KG1 (cell line): ENCODE results near the gene PTGDR2.

Experiments used
- DNase-seq: peaks from one replicate; lab custom pipeline; 2025; lab: John Stamatoyannopoulos, UW

PTGDR2 gene

DNA sequence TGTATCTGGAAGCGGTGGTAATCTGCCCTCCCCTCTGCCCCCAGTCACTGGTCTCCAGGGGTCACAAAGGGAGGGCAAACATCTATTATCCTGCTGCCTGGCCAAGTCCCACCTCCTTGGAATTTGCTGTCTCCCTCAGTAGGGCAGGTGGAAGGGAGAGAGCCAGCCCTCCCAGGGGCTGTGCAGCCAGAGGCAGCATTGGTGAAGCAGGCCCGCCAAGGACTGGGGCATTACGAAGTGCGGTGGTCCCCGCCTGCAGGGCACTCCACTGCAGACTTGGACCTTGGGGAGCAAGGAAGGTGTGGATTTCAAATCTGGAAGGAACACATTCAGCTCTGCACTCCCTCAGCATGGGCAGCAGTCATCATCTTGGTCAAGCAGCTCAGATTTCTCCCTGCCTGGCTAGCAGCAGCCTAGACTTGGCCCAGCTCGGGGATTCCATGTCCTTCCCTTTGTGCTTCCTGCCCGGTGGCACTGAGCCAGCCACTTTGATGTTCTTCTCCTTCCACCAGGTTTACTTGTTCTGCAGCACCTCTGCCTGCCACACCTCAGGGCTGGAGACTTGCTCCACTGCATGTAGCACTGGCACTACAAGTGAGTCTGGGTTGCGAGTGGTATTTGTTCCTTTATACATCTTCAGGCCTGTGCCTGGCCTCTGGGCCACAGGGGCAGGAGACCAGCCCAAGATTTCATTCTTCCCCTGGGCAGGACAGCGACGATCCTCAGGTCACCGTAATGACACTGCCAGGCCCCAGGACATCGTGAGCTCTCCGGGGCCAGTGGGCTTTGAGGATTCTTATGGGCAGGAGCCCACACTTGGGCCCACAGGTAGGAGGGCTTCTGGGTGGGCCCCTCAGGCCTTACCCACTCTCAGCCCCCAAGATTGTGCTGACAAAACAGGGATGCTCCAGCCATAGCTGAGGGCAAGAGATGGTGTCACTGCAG lies 18.9 kb upstream of the PTGDR2 start:
- no peak for DNase-seq

DNA sequence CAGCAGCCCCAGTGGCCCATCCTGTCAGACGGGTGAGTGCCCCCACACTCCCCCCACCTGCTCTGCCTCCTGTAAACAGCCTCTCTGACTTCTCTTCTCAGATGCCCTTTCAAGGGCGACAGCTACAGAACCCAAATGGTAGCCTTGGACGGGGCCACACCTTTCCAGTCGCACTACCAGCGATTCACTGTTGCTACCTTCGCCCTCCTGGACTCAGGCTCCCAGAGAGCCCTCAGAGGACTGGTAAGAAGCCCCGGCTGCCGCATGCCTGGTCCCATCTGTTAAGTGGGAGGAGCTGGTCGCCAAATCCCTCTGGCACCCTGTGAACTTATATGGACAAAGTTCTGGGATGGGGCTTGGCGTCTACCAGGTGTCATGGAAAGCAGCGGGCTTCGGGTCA lies 17.8 kb upstream of the PTGDR2 start:
- DNase-seq = no peak

DNA sequence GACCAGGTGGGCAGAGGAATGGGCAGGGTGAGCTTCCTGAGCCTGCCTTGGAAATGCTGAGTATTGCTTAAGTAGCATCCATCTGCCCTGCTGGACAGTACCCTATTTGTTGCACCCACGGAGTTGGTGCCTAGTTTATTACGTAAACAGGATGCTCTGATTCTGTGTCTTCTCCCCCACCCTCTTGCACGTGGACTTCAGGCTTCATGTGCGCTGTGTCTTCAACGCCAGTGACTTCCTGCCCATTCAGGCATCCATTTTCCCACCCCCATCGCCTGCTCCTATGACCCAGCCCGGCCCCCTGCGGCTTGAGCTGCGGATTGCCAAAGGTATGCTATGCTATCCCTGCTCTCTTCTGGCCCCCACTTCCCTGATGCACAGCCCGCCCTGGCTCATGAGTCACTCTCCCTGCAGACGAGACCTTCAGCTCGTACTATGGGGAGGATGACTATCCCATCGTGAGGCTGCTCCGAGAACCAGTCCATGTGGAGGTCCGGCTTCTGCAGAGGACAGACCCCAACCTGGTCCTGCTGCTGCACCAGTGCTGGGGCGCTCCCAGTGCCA lies 17.3 kb upstream of the PTGDR2 start:
- no peak for DNase-seq

DNA sequence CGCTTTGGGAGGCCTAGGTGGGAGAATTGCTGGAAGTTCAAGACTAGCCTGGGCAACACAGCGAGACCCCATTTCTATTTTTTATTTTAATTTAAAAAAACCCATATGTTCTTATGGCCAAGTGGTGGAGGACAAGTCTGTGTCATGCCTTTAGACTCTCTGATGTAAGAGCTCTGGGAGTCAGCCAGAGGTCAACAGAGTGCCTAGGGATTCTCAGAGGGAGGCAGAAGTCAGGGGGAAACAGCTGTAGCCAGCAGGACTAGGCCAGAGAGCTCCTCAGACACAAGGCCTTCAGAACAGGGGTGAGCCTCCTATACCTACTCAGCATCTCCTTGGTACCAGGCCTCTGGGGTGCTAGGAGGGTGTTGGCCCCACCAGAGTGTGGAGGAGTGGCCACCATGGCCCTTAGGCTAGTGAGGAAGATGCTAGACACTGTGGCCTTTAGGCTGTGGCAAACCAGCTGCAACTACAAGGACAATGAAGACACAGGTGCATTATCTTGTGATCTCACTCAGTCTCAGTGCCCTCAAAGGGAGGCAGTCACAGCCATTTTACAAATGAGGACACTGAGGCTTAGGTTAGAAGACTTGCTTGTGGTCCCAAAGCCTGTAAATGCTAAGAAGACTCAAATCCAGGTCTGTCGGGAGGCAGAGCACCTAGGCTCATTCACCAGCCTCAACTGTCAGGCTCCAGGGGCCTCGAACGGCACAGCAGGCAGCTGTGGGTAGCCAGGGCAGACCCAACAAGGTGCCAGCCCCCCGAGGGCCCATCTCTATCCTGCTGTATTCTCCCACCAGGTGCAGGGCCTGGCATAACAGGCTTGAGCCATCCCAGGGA lies 16.6 kb upstream of the PTGDR2 start:
- no peak for DNase-seq

DNA sequence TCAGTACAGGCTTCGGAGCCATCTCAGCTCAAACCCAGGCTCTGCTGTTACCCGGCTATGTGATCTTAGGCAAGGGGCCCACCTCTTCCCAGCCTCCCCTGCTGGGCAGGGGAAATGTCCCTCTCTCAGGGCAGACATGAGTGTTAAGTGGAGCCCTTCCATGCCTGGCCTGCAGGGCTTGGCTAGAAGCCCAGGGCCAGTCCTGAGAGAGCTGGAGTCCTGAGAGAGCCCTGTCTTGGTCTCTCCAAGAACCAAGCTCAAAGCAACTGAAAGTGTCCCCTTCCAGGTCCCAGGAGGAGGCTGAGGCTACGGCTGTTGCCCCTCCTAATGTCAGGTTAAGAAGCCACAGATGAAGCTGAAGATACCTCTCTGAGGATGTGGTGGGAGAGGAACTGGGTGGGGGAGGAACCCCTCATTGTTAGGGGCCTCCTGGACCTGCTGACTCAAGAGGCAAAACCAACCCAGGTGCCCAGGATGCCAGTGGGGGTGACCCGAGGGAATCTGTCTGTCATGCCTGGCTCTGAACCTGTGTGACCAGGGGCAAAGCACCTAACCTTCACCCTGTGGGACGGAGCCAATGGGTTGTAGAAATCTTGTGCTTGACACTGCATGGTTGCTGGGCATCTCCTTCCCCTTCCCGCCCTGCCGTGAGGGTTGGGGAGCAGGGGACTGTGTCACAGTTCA lies 15.8 kb upstream of the PTGDR2 start:
- DNase-seq = no peak

DNA sequence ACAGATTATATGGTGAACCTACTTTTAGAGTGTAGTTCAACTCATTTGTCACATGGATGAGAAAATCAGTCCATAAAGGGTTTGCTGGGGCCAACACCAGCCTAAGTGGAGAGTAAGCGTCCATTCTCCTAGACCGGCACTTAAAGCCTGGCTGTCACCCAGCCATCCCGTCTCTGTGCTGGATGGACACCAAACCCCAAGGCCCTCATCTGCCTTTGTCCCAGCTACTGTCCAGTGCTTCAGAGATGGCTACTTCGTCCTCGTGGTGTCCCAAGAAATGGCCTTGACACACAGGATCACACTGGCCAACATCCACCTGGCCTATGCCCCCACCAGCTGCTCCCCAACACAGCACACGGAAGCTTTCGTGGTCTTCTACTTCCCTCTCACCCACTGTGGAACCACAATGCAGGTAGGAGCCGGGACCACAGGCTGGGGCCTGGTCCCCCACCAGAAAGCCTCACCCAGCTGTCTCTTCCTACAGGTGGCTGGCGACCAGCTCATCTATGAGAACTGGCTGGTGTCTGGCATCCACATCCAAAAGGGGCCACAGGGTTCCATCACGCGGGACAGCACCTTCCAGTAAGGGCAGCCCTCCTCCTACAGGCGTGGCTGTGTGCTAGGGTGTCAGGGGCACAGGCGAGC lies 15.1 kb upstream of the PTGDR2 start:
- DNase-seq = no peak

DNA sequence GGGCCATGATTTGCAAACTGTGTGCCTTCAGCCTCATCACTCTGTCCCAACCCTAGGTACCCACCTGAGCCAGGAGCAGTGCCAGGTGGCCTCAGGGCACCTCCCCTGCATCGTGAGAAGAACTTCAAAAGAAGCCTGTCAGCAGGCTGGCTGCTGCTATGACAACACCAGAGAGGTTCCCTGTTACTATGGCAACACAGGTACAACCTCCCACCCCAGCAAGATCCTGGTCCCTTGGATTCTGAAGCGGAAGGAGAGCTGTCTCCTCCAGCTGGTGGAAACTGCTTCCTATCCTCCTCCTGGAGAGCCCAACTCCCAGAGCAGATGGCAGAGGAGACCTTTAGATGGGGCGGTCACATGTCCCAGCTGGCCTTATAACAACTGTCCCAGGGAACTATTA lies 14.5 kb upstream of the PTGDR2 start:
- no peak for DNase-seq

DNA sequence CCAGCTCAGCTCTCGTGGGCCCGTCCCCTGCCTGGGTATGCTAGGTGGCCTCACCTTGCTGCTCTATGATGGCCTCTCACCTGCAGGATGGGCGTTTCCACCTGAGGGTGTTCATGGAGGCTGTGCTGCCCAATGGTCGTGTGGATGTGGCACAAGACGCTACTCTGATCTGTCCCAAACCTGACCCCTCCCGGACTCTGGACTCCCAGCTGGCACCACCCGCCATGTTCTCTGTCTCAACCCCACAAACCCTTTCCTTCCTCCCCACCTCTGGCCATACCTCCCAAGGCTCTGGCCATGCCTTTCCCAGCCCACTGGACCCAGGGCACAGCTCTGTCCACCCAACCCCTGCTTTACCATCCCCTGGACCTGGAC lies 13.7 kb upstream of the PTGDR2 start:
- no peak for DNase-seq

DNA sequence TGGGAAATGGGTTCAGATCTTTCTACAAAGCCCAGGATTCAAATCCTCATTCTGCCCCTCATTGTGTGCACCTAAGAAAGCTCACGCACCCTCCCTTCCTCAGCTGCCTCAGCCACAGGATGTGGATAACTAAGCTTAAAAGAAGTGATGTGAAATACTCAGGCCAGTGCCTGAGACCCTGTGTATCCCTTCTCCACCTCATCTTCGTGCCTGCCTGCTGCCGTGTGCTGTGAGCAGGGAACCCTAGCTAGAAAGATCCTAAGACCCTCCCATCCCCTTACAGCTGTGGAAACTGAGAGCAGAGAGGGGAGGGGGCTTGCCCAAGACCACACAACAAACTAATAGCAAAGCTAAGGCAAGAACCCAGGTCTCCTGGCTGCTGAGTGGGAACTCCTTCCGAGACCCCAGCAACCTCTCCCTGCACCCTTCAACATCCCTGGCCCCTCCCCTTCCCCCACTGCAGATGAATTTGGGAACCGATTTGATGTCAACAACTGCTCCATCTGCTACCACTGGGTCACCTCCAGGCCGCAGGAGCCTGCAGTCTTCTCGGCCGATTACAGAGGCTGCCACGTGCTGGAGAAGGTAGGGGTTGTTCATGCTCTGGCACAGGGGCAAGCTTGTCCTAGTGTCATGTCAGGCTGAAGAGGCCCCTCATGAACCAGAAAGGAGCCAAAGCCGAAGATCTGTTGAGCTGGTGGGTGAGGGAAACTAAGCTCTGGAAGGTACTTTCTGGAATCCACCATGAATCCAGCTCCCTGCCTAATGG lies 13.1 kb upstream of the PTGDR2 start:
- no peak for DNase-seq

DNA sequence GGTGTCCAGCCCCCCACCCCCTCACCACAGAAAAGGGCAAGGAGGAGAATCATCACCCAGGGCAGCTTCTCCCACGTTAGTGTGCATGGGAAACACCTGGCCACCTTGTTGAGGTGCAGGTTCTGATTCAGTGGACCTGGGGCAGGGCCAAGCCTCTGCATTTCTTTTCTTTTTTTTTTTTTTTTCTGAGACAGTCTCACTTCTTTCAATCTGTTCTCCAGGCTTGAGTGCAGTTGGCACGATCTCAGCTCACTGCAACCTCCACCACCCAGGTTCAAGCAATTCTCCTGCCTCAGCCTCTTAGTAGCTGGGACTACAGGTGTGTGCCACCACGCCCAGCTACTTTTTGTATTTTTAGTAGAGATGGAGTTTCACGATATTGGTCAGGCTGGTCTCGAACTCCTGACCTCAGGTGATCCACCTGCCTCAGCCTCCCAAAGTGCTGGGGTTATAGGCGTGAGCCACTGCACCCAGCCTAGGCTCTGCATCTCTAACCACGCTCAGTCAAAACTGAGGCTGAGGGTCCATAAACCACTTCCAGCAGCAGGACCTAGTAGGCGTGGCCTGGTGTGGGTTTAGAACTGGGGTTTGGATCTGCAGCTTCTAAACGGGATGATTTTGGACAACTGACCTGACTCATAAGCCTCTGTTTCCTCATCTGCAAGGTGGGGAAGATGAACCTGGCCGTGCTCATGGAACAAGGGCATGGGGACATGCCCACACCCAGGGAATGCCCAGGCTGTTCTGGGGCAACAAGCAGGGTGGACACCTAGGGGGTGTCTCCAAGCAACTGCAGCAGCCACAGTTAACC lies 12.3 kb upstream of the PTGDR2 start:
- DNase-seq = no peak

DNA sequence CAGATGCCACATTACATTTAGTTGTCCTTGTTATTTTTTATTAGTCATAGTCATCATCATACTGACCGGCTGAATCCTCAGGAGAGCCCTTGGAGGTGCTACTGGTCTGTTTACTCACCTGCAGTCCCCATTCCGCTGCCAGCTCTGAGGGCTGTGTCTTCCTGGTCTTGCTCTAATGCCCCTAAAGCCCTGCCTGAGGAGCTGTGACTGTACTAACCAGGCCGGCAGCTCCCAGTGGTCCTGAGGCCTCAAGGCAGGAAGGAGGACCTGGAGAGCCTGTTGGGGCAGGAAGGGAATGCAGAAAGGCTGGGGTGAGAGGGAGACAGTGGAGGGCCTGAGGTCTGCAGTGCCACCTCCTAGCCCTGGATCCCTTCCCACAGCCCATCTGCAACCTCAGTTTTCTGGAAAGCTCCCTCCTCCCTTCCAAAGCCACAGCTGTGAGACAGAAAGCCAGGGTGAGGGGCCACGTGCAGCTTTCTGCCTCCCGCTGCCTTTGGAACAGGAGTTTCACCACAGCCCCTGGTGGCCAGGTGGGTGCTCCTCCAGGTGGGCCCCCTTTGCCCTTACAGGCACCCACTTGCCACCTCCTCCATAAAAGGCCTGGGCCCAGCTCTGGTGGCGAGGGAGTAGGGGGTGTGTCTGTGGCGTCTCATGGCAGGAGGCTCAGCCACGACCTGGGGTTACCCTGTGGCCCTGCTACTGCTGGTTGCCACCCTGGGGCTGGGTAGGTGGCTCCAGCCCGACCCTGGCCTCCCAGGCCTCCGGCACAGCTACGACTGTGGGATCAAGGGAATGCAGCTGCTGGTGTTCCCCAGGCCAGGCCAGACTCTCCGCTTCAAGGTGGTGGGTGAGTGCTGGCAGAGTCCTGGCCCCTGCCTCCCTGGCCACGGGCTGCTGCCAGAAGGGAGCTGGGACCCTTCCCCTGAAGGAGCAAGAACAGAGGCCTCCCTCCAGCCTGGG lies 11.4 kb upstream of the PTGDR2 start, which contains the start of gene ZP1:
Gene ZP1 (plus strand): TSS at position 632 of the 960 bp plus-strand sequence. CDS start 20 bp downstream, at position 652.
- no peak for DNase-seq

DNA sequence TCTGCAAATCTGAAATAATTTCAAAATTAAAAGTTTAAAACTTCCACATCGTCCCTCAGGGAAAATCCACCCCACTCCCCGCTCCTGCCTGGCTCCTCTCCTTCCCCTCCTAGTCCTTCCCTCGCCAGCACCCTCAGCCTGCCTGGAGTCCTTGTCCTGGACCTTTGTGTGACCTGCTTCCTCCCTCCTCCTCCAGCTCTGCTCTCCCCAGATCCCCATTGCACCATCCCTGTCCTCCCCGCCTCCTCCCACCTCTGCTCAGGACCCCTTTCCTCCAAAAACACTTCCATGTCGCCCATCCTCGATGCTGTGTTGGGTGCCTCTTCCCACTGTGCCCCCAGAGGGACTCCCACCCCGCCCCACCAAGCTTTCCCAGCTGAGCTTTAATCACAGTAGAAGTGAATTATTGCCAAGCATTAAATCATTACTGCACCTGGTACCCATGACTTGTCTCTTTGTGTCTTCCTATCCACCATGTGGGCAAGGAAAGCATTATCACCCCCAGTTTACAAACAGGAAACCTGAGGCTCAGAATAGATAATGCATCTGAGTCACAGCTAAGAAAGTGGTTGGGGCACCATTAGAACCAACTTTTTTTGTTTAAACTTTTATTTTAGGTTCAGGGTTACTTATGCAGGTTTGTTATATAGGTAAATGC lies 9.2 kb upstream of the PTGDR2 start:
- DNase-seq = no peak

DNA sequence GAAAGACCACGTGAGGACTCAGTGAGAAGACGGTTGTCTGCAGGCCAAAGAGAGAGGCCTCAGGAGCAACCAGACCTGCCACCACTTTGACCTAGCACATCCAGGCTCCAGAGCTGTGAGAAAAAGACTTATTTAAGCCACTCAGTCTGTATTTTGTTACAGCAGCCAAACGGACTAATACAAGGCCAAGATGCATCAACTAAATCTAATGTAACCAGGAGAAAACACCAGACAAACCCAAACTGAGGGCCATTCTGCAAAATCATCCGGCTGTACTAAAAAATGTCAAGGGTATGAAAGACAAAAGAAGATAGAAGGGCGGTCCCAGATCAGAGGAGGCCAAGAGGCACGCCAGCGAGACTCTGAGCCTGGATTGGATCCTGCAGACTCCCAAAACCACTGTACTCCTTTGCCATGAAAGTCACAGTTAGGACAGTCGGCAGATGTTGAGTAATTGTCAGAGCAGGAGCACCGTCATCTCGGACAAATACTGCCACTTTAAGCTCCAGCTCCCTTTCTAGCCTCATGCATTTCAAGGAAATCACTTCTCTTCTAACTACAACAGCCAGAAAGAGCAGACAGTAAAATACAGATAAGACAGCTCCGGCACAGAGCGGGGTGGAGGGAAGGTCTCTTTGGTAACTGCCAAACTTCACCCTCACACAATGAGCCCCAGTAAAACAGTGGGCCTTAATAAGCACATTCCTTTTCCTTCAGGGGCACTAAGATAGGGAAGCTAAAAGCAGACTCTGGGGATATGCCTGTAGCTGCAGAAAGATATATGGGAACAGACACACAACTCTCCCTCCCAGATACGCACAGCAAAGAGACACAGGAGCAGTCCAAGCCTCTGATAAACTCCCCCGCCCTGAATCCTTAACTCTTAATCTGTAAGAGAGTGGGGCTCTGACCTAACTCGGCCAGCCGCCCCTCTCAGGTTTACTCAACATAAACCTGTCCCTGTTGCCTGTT lies 8.1 kb upstream of the PTGDR2 start:
- DNase-seq = no peak

DNA sequence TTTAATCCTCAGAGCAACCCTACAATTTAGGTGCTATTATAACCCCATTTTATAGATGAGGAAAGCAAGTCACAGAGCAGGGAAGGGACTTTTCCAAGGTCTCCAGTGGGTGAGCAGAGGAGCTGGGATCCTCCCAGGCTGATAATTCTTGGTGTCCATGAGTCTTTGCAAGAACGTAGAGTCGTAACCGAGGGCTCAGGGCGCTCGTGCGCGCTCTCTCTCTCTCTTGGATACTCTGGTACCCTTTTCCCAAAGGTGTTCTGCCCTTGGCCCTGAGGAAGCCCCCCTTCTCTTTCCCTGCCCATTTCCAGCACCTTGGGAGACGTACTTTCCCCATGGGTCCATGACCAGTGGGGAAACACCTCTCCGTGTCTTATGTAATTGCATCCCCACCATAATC lies 6.4 kb upstream of the PTGDR2 start:
- DNase-seq = no peak

DNA sequence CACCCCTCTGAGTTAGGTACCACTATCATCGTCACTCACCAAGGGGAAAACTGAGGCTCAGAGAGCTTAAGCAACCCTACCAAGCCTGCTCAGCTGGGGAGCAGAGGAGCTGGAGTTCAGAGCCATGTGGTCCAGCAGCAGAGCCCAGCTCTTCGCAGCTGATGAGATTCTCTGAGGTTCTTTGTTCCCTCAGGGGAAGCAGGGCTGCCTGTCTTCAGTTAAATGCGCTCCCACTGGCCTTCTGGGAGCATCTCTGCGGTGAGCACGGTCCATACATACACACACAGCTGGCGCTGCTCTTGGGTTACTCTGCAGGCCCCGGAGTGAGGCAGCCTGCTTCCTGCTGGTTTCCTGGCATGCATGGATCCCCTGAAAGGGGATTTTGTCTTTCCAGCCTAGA lies 5.2 kb upstream of the PTGDR2 start:
- no peak for DNase-seq

DNA sequence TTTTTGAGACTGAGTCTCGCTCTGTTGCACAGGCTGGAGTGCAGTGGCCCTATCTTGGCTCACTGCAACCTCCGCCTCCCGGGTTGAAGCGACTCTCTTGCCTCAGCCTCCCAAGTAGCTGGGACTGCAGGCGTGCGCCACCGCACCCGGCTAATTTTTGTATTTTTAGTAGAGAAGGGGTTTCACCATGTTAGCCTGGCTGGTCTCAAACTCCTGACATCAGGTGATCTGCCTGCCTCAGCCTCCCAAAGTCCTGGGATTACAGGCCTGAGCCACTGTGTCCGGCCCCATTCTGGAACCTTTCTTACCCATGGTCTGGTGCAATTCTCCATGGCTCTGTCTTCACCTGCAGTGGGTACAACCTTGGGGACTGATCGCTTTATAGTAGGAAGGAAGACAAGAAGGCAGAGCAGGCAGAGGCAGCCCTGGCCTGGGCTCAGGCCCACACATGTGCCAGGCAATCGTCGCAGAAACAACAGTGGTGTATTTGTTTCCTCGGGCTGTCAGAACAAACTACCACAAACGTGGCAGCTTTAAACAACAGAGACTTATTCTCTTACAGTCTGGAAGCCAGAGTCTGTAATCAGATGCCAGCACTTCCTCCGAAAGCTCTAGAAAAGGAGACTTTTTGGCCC lies 4.0 kb upstream of the PTGDR2 start:
- DNase-seq = no peak
